ENCODE measurements around the gene OPCML. TPM values are rescaled to one million over a fixed set of nuclear protein-coding genes. Genes with fewer than 3 reads are reported as not detected.

OPCML gene
- total and polyA plus RNA-seq, 12 donors, result under 0.01 to 1.2 (median 0.39) TPM

GRCh38 chr11:133497477-133498140 is 34.7 kb downstream of the OPCML start:
- Histone ChIP-seq H3K4me1 (no peaks in the 10 kb centered on the region), H3K27me3 (peaks cover 0 to 10% (median 0%) of the 10 kb centered on the region in 7 donors), H3K9me3 (peaks cover 0 to 11% (median 0%) of the 10 kb centered on the region in 11 donors), H3K36me3 (no peaks in the 10 kb centered on the region), H3K27ac (no peak overlapping the region), H3K4me3 (no peak overlapping the region)
- no peak for TF ChIP-seq CTCF (IDR thresholded peaks at IDR 0.05)
- WGBS, 2 donors, result 79 to 80% methylated on average over 12 of the region's 12 CpGs
- DNase-seq (no peak), ATAC-seq (no peak)
- intact Hi-C loops (cut with DNase I), result no loop called here

GRCh38 chr11:133492895-133493294 is 39.4 kb downstream of the OPCML start:
- ATAC-seq, result no peak

GRCh38 chr11:133491680-133492383 is 40.5 kb downstream of the OPCML start:
- no peak overlapping the region for H3K27ac ChIP-seq
- no peaks in the 10 kb centered on the region for H3K36me3 ChIP-seq
- no peak overlapping the region for H3K4me3 ChIP-seq
- peaks cover 0 to 9% (median 0%) of the 10 kb centered on the region in 7 donors for H3K27me3 ChIP-seq
- no peak for TF ChIP-seq CTCF (IDR thresholded peaks at IDR 0.05)
- H3K4me1 ChIP-seq, result peaks cover 0 to 12% (median 5%) of the 10 kb centered on the region in 9 donors
- 54 to 60% methylated on average over 9 of the region's 9 CpGs for WGBS, 2 donors
- intact Hi-C loops (cut with DNase I), result loop anchor here in 1 of 10 donors (2.0 kb wide), 1 partner anchor 79 kb away; no protein-coding TSS in a partner anchor
- ATAC-seq, result peak in 2 of 8 donors; percentile 24 to 74
- peaks cover 0 to 14% (median 0%) of the 10 kb centered on the region in 11 donors for H3K9me3 ChIP-seq
- no peak for DNase-seq

More at GRCh38 chr11:133492895-133493294, 39.4 kb downstream of the OPCML start:
- Histone ChIP-seq H3K4me3 (no peak overlapping the region), H3K27me3 (peaks cover 0 to 3% (median 0%) of the 10 kb centered on the region in 7 donors), H3K36me3 (no peaks in the 10 kb centered on the region), H3K4me1 (peaks cover 0 to 12% (median 5%) of the 10 kb centered on the region in 9 donors), H3K9me3 (peaks cover 0 to 14% (median 0%) of the 10 kb centered on the region in 11 donors), H3K27ac (no peak overlapping the region)
- no peak for DNase-seq
- WGBS, 2 donors, result 89% methylated on average over 5 of the region's 5 CpGs
- TF ChIP-seq CTCF (IDR thresholded peaks at IDR 0.05), result no peak
- intact Hi-C loops (cut with DNase I), result no loop called here

- Histone ChIP-seq H3K27me3 (peaks cover 0 to 9% (median 3%) of the 10 kb centered on the region in 7 donors), H3K27ac (no peak overlapping the region), H3K36me3 (no peaks in the 10 kb centered on the region), H3K4me3 (no peak overlapping the region), H3K4me1 (no peaks in the 10 kb centered on the region), H3K9me3 (peaks cover 0 to 6% (median 0%) of the 10 kb centered on the region in 11 donors)
- 90 to 93% methylated on average over 1 of the region's 1 CpG for WGBS, 2 donors
- no peak for DNase-seq
- intact Hi-C loops (cut with DNase I), result no loop called here
- ATAC-seq, result no peak
- TF ChIP-seq CTCF (IDR thresholded peaks at IDR 0.05), result no peak
These were observed 51.6 kb downstream of the OPCML start for GRCh38 chr11:133480722-133481121.
